GM21423 (cell line): ENCODE measurements around the gene HPSE2.
A peak's percentile ranks its signal among the peaks of the same experiment; 100 is the strongest.

ENCODE experiments used
- ATAC-seq: cut with Tn5 transposase; IDR thresholded peaks from one replicate; pipeline ENCODE4 v1.9.1; 2021; ENCODE audit warnings: mild to moderate bottlenecking, moderate library complexity; ENCODE audit not compliant: unreplicated experiment

Gene HPSE2

DNA sequence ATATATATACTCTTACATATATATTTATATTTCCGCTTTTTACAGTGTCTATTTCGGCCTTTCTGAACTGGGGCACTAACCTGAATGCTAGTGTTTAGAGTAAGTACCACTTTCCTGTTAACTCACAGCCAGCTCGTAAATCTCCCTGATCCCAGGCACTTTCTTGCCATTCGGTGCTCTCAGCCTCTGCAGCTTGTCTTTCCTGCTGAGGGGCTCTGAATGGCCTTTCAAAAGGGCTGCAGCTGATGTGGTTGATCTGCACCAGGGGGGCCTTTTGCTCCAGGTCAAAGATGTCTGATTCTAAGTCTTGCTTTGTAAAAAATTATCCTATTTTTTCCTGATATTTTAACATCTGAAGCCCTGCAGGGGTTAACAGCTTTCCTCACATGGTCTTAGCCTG lies 763.5 kb downstream of the HPSE2 start:
- no peak for ATAC-seq

DNA sequence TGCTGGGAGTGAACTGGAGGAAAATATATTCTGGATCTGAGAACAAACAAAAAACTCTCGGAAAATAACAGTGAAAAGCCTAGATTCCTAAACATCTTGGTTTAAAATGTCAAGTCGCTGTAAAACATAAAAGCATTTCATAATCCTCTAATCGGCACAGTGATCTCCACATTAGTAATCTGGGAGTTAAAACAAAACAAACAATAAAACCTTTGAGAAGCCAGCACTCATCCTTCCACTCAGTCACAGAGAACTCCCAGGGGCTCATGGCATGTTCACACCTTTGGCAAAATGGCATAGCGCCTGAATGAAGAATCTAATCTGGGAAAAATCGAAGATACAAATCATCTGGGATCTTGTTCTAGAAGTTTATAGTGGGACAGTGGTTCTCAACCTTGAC lies 764.8 kb downstream of the HPSE2 start:
- ATAC-seq = no peak

DNA sequence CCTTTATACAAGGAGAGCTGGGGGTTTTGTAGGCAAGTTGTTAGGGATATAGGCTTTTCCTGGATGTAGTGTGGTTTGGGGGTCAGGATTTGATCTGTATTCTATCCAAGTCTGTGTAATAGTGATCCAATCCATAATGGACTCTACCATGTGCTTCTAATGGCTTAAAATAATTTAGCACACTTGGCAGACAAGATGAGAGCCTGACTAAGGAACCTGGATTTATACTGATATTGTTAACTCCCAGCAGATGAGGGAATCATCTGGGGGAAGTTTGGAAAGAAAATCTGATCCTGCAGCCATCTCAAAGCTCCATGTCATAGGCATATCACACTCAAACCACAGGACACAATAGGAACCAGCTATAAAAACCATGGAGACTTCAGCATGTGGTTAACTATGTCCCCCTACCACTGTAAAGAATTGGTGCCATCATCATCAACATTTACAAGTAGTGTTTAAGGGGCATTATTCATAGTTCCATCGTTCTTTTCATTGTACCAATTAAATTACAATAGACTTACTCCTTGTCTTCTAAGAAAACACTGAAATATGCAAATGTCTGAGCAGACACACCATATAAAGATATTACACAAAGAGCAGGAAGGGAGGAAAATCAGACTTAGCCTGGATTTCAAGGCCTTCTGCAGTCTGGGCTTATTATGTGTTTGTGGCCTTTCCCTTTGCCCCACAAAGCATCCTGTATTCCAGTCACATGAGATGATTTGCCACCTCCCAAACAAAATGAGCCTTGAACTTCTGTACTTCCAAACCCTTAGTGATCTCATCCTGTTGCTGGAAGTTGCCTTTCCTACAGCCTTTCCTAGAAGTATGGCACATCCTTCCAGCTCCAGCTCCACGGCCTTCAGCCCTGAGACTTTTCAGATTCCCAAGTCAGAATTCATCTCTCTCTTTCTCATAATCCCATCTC lies 766.4 kb downstream of the HPSE2 start:
- no peak for ATAC-seq

- ATAC-seq = peak; percentile 88
Observed at GRCh38 chr10:98467506-98468318, 767.9 kb downstream of the HPSE2 start.

- ATAC-seq = no peak
Observed at GRCh38 chr10:98466861-98467505, 768.7 kb downstream of the HPSE2 start.

DNA sequence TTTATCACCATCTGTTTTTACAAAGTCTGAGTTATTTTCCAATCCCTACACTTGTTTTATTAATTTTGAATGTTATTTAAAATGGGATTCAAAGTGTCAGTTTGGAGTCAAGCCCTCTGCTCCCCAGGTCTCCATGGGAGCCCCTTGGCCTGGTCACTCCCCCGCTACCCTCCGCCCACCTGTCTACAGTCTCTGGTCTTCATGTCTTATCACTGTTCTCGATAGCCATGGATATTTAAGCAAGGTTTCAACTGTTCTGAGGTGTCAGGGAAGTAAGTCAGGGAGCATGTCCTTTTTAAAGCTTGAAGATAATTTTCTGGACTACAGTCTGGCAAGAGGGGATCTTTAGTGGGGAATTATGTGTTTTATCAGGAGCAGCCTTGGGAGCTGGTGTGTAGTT lies 769.8 kb downstream of the HPSE2 start:
- no peak for ATAC-seq

DNA sequence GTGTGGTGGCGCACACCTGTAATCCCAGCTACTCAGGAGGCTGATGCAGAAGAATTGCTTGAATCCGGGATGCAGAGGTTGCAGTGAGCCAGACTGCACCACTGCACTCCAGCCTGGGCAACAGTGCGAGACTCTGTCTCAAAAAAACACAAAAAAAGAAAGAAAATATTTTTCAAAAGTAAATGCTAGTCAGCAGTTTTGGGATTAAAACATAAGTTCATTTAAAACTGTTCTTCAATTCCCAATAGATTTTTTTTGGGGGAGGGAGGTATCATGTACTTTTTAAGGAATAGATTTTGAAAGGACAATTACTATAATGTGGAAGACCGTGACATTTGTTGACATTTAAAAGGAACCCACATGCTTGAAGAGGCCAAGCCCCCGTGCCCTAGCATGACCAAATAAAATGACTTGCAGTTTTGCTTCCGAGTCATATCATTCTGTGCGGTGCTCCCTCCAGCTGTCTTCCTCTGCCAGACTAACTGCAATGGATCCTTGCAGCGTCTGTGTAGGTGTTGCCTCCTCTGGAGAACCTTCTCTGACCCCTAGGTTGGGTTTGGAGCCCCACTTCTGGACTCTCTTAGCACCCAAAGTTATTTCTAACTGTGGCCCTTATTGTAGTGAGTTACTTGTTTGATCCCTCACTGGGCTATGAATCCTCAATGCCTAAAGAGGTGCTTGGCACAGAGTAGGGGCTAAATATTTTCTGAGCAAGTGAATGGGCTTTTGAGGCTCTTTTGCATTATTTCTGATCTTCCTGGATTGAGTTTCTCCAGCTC lies 771.5 kb downstream of the HPSE2 start:
- ATAC-seq = no peak

DNA sequence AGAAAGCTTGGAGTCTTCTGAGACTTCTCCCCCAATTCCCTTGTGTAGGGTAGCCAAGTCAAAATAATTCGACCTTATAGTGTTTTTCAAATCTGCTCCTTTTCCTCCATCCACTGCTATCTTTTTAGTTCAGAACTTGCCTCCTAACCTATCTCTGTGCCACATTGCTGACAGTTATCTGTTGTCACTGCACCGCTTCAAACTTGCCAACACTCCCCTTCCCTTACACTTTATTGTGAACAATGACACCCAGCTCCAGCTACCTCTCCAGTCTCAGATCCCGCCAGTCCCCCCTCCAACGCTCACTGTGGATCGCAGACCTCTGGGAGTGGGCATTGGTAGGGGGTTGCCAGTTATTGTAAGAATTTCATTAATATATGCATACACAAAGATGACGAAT lies 772.6 kb downstream of the HPSE2 start:
- no peak for ATAC-seq

GRCh38 chr10:98461500-98461842 lies 774.2 kb downstream of the HPSE2 start:
- no peak for ATAC-seq

GRCh38 chr10:98460837-98461499 lies 774.7 kb downstream of the HPSE2 start:
- ATAC-seq = no peak

GRCh38 chr10:98458809-98459784 lies 776.6 kb downstream of the HPSE2 start:
- ATAC-seq = no peak

DNA sequence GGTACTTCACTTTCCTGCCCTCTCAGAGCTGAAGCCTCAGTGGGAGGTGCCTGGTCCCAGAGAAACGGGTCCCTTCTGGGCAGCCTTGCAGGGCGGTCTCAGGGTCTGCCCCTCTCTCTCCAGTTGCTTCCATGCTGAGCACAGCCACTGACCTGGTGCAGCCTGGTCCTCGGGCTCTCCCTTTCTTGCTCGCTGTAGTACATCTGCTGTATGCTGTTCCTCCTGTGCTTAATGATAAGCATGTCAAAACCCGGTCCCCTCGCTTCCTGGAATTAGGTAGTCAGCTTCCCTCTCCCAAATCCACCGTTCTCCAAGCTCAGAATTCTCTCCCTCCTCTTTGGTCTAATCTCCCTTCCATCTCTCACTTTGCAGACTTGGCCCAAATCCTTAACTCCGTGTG lies 777.9 kb downstream of the HPSE2 start:
- ATAC-seq = no peak

DNA sequence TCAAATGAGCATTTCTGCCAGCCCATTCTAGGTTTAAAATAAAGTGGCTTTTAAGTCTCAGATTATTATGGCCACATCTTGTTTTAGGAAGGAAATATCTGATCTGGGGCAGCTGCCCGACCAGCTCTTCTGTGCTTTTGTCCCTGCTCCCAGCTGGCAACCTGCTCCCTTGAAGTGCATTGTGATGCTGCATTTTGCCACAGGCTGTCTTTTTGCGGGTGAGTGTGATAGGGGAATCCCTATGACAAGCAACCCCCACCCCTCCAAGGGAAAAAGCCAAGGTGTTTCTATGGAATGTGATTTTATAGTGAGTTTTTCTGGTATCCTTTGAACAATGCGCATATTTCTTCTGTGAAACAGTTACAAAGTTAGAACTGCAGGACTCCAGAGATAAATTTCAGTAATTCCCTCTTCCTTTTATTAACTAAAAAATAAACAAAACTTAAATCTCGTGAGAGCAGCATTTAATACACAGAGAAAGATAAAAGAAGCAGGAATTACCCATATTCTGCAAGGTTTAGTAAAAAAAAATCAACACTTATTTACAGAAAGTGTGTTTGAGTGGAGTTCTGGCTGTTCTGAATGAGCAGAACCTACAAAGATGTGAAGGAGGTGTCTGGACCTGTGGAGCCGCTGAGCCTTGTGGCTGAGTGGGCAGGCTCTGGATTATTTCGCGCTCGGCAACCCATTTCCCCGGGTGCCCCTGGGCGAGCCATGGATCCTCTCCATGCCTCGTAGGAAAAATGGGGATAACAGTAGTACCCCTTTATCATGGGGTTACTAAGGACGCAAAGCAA lies 778.8 kb downstream of the HPSE2 start:
- no peak for ATAC-seq

- ATAC-seq = no peak
Observed at GRCh38 chr10:98456043-98456570, 779.5 kb downstream of the HPSE2 start.

- ATAC-seq = no peak
Observed at GRCh38 chr10:98453729-98454128, 781.9 kb downstream of the HPSE2 start.

DNA sequence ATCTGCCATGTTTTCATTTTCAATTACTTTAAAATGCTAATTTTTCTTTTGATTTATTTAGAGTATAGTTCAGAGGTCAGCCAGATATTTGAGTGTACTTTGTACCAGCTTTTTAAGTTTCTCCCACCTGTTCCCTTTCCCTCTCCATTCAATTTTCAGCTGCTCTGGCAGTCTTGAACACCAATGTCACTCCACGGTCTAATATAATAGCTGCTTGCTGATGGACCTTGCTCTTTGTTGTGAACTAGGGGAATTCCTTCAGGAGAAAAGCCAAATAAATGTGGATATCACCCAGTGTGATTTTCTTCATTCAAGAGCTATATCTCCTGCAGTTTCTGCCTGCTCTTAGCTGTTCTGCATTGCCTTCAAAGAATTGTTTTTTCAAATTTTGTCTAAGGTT lies 785.0 kb downstream of the HPSE2 start:
- no peak for ATAC-seq

GRCh38 chr10:98449287-98449686 lies 786.4 kb downstream of the HPSE2 start:
- no peak for ATAC-seq

DNA sequence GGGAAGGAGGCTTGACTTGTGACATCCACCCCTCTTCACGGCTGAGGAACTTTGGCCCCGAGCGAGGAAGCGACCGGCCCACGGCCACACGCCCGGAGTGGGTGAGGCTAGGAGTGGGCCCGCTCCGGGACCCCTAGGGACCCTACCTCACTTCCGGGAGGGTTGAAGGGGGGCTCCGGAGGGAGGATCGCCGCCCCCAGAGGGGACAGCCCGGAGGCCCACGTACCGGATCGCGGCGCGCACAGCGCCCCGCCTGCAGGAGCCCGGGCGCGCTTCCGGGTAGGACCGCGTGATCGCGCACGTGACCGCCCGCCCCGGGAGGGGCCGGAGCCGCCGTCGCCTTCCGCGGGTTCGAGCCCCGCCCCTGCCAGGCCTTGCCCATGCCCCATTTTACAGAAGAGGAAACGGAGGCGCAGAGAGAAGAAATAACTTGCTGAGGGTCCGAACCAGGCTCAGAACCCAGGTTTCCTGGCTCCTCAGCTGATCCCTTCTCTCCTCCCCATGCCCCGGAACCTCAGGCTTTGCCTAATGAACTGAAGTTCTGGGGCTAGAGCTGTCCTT lies 788.9 kb downstream of the HPSE2 start, which contains the start of gene HPS1:
Gene HPS1 (minus strand): TSS at position 275 of the 561 bp plus-strand sequence. CDS start 3,695 bp downstream, outside the sequence.
- ATAC-seq = peak; percentile 86
